ENCODE measurements around the gene CDYL2. TPM values are rescaled to one million over a fixed set of nuclear protein-coding genes. Genes with fewer than 3 reads are reported as not detected.

The CDYL2 gene
- total RNA-seq, 4 donors from 2014 or later = 0.80 to 3.5 (median 2.3) TPM

DNA sequence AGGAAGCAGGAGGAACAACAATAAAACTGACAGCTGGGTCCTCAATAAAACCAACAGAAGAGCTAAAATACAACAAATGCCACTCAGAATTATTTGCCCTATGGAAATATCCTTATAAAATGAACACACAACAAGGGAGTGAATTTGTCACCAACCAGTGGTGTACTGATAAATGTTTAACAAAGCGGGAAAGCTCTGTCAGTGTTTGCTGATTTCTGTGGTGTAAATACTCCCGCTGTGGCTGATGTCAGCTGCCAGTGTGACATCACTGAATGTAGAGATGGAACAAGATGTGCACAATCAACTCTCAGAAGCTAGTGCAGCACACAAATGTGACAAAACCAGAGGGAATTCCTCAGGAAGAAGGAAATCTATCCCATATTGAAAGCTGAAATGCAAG lies 51.9 kb downstream of the CDYL2 start:
- H3K4me3 ChIP-seq = no peak overlapping the region
- peaks cover 0 to 8% (median 3%) of the 10 kb centered on the region in 4 donors for H3K4me1 ChIP-seq
- no peak for DNase-seq
- in situ Hi-C loops (cut with MboI; ENCODE audit: low pct_ligation_motif_present in 1 of 4, low pct_unique_long_range_greater_than_20kb in 1 of 4, low sequenced_read_pairs in 3 of 4) (no loop called here), intact Hi-C loops (cut with DNase I; ENCODE audit: low total_unique reads) (no loop called here)
- TF ChIP-seq EP300 (IDR thresholded peaks at IDR 0.05; ENCODE audit: low read depth) (no peak), POLR2A (IDR thresholded peaks at IDR 0.05) (no peak), POLR2AphosphoS5 (IDR thresholded peaks at IDR 0.05) (no peak), CTCF (IDR thresholded peaks at IDR 0.05) (no peak)
- no peaks in the 10 kb centered on the region for H3K36me3 ChIP-seq
- no peaks in the 10 kb centered on the region for H3K27me3 ChIP-seq
- H3K27ac ChIP-seq = no peak overlapping the region
- WGBS, 2 donors (ENCODE audit: low coverage in 1 of 2) = 31 to 69% methylated on average over 2 of the region's 2 CpGs
- no peaks in the 10 kb centered on the region for H3K9me3 ChIP-seq

DNA sequence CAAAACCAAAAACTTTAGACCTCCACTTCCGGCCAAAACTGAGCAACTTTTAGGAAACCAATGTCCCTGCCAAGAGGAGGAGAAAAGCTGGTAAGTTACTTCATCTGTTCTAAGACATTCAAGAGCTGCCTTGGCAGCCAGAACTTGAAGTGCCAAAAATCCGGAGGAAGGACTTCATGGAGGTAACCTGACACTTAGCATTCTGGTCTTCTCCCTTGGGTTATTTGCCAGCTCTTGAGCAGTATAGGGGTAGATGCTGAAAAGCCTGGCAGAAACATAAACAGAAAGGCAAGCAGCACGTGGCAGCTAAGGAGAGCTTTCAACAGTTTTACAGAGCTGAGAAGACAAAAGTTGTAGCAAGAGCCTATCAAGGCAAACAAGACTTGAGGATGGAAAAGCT lies 53.2 kb downstream of the CDYL2 start:
- Histone ChIP-seq H3K27ac (no peak overlapping the region), H3K9me3 (no peaks in the 10 kb centered on the region), H3K36me3 (no peaks in the 10 kb centered on the region), H3K4me3 (no peak overlapping the region), H3K27me3 (no peaks in the 10 kb centered on the region), H3K4me1 (peaks cover 0 to 8% (median 3%) of the 10 kb centered on the region in 4 donors)
- DNase-seq = no peak
- TF ChIP-seq POLR2A (IDR thresholded peaks at IDR 0.05) (no peak), CTCF (IDR thresholded peaks at IDR 0.05) (no peak), EP300 (IDR thresholded peaks at IDR 0.05; ENCODE audit: low read depth) (no peak), POLR2AphosphoS5 (IDR thresholded peaks at IDR 0.05) (no peak)
- 49 to 50% methylated on average over 3 of the region's 3 CpGs for WGBS, 2 donors (ENCODE audit: low coverage in 1 of 2)
- intact Hi-C loops (cut with DNase I; ENCODE audit: low total_unique reads) (no loop called here), in situ Hi-C loops (cut with MboI; ENCODE audit: low pct_ligation_motif_present in 1 of 4, low pct_unique_long_range_greater_than_20kb in 1 of 4, low sequenced_read_pairs in 3 of 4) (no loop called here)

GRCh38 chr16:80746231-80746630 lies 58.2 kb downstream of the CDYL2 start:
- Histone ChIP-seq H3K36me3 (no peaks in the 10 kb centered on the region), H3K27me3 (no peaks in the 10 kb centered on the region), H3K4me3 (no peak overlapping the region), H3K4me1 (peaks cover 0 to 3% (median under 1%) of the 10 kb centered on the region in 4 donors), H3K9me3 (no peaks in the 10 kb centered on the region), H3K27ac (no peak overlapping the region)
- 57 to 81% methylated on average over 4 of the region's 4 CpGs for whole genome bisulfite sequencing, 2 donors (ENCODE audit: low coverage in 1 of 2)
- intact Hi-C loops (cut with DNase I; ENCODE audit: low total_unique reads) = no loop called here
- TF ChIP-seq POLR2A (IDR thresholded peaks at IDR 0.05) = no peak
- TF ChIP-seq POLR2AphosphoS5 (IDR thresholded peaks at IDR 0.05) = no peak
- TF ChIP-seq CTCF (IDR thresholded peaks at IDR 0.05) = no peak
- no peak for TF ChIP-seq EP300 (IDR thresholded peaks at IDR 0.05; ENCODE audit: low read depth)
- no peak for DNase-seq
- in situ Hi-C loops (cut with MboI; ENCODE audit: low pct_ligation_motif_present in 1 of 4, low pct_unique_long_range_greater_than_20kb in 1 of 4, low sequenced_read_pairs in 3 of 4) = no loop called here

GRCh38 chr16:80744856-80745255 lies 59.5 kb downstream of the CDYL2 start:
- Histone ChIP-seq H3K4me1 (no peaks in the 10 kb centered on the region), H3K27me3 (no peaks in the 10 kb centered on the region), H3K4me3 (no peak overlapping the region), H3K9me3 (peaks cover 0 to 6% of the 10 kb centered on the region in 2 donors), H3K27ac (no peak overlapping the region), H3K36me3 (no peaks in the 10 kb centered on the region)
- TF ChIP-seq POLR2AphosphoS5 (IDR thresholded peaks at IDR 0.05) (no peak), EP300 (IDR thresholded peaks at IDR 0.05; ENCODE audit: low read depth) (no peak), POLR2A (IDR thresholded peaks at IDR 0.05) (no peak), CTCF (IDR thresholded peaks at IDR 0.05) (no peak)
- WGBS, 2 donors (ENCODE audit: low coverage in 1 of 2) = 67% methylated on average over 4 of the region's 4 CpGs; no CpG with 5 or more reads in 1 of the 2 donors
- DNase-seq = no peak
- in situ Hi-C loops (cut with MboI; ENCODE audit: low pct_ligation_motif_present in 1 of 4, low pct_unique_long_range_greater_than_20kb in 1 of 4, low sequenced_read_pairs in 3 of 4) (no loop called here), intact Hi-C loops (cut with DNase I; ENCODE audit: low total_unique reads) (no loop called here)
